ENCODE results near the gene FAM111B. TPM values are rescaled to one million over a fixed set of nuclear protein-coding genes. Genes with fewer than 3 reads are reported as not detected.
"Not testable (repeated sequence)": the region's sequence is repeated elsewhere in the genome, so short reads cannot be mapped to it uniquely, and the experiment has no call there.

The FAM111B gene
- polyA plus RNA-seq, 1 of the 3 experiments (the other 2 are of a cell fraction) = 0.94 TPM

DNA sequence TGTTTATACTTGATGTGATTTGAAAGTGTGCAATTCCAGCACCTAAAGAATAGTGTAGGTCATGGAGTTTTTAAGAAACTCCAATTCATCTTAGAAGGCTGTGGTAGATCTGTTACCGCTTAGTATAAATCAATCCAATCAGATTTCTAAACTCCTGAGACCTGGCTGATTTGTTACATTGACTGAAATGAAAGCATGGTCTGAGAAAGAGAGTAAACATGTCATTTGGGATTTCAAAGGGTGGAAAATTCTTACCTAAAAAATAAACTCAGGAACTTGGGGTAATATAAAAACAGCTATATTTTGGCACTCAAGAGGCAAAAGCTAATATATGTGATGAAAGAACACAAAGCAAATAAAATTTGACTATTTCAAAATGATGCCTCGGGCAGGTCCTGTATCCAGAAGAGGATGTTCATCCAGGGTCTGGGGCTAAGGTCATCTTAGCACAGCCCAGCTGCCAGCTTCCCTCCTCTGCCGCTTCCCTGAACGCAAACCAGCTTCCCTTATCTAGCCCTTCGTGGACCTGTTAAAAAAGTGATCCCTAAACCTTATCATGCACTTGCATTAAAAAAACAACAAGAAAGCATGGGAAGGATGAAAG, 11.0 kb upstream of the FAM111B start:
- H3K36me3 ChIP-seq (replicated peaks in 1 of 2; ENCODE audit: control insufficient read depth in 1 of 2, insufficient read depth in 2 of 2, low read length in 1 of 2); H4K20me1 ChIP-seq (ENCODE audit: insufficient read depth); H3K4me1 ChIP-seq (ENCODE audit: control insufficient read depth in 1 of 2, insufficient read depth in 2 of 2, low read depth in 1 of 2, low read length in 1 of 2); H3K4me2 ChIP-seq; H3K9me3 ChIP-seq; H2AFZ ChIP-seq (ENCODE audit: low read depth); H3K27me3 ChIP-seq (ENCODE audit: insufficient read depth); DNase-seq; H3K79me2 ChIP-seq (ENCODE audit: insufficient read depth); H3K4me3 ChIP-seq (ENCODE audit: low read depth in 2 of 2, low read length in 1 of 2); H3K9ac ChIP-seq; H3K27ac ChIP-seq (ENCODE audit: low read depth in 2 of 2, low read length in 1 of 2); POLR2A ChIA-PET; H3F3A ChIP-seq (replicated peaks; ENCODE audit: insufficient read depth); H3K9me2 ChIP-seq: not testable (repeated sequence)
- WGBS (ENCODE audit: low lambda C conversion rate) = 22% methylated on average over 5 of the region's 5 CpGs
- CTCF ChIA-PET = interaction anchor here (0.8 to 3.8 kb wide), 4 partner anchors 10 to 62 kb away, joined by 3 to 43 read pairs (median 18); no protein-coding TSS in a partner anchor

DNA sequence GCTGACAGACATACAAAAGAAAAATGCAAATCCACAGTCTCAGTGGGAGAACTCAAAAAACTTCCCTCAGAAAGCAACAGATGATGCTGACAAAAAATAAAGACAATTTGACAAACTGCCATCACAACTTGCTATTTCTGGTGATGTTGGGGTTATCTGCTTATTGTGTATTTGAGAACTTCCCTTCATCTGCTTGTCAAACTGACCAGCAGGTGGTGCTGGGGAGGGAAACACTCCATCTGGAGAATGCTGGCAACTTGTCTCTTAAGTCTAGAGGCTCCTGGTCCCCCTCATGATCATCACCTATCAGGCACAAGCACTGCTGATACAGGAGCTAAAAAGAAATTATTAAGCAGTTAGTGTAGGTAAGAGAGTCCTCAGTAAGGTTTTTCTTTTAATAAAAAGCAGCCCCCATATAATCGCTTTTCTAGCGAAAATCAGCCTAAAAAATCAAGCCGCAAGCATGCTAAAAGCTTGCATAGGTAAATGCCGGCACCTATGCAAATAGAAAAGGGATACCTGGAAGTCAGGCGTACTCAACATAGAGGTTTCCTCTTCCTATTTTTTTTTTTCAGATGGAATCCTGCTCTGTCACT, 9.8 kb upstream of the FAM111B start:
- Histone ChIP-seq H3K4me3 (ENCODE audit: low read depth in 2 of 2, low read length in 1 of 2) (no peak overlapping the region), H3K27me3 (ENCODE audit: insufficient read depth) (peaks cover 3% of the 10 kb centered on the region; the same call in 1 of the 2 replicates), H3K9ac (no peak overlapping the region), H3K4me2 (no peak overlapping the region), H3K9me3 (no peaks in the 10 kb centered on the region), H2AFZ (ENCODE audit: low read depth) (no peak overlapping the region), H4K20me1 (ENCODE audit: insufficient read depth) (no peaks in the 10 kb centered on the region), H3F3A (replicated peaks; ENCODE audit: insufficient read depth) (no peaks in the 10 kb centered on the region), H3K79me2 (ENCODE audit: insufficient read depth) (no peaks in the 10 kb centered on the region), H3K4me1 (ENCODE audit: control insufficient read depth in 1 of 2, insufficient read depth in 2 of 2, low read depth in 1 of 2, low read length in 1 of 2) (no peaks in the 10 kb centered on the region), H3K9me2 (no peaks in the 10 kb centered on the region), H3K27ac (ENCODE audit: low read depth in 2 of 2, low read length in 1 of 2) (no peak overlapping the region), H3K36me3 (replicated peaks in 1 of 2; ENCODE audit: control insufficient read depth in 1 of 2, insufficient read depth in 2 of 2, low read length in 1 of 2) (no peaks in the 10 kb centered on the region)
- WGBS (ENCODE audit: low lambda C conversion rate) = 68% methylated on average over 5 of the region's 5 CpGs
- peak; percentile 75 for TF ChIP-seq SMC3 (IDR thresholded peaks at IDR 0.05; ENCODE audit: low read depth, low read length)
- TF ChIP-seq TCF12 (IDR thresholded peaks at IDR 0.05) = no peak
- TF ChIP-seq RAD21 (IDR thresholded peaks at IDR 0.05; ENCODE audit: low read length) = peak; percentile 55
- TF ChIP-seq, protein P1, sequence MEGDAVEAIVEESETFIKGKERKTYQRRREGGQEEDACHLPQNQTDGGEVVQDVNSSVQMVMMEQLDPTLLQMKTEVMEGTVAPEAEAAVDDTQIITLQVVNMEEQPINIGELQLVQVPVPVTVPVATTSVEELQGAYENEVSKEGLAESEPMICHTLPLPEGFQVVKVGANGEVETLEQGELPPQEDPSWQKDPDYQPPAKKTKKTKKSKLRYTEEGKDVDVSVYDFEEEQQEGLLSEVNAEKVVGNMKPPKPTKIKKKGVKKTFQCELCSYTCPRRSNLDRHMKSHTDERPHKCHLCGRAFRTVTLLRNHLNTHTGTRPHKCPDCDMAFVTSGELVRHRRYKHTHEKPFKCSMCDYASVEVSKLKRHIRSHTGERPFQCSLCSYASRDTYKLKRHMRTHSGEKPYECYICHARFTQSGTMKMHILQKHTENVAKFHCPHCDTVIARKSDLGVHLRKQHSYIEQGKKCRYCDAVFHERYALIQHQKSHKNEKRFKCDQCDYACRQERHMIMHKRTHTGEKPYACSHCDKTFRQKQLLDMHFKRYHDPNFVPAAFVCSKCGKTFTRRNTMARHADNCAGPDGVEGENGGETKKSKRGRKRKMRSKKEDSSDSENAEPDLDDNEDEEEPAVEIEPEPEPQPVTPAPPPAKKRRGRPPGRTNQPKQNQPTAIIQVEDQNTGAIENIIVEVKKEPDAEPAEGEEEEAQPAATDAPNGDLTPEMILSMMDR (IDR thresholded peaks at IDR 0.05) = peak; percentile 70
- DNase-seq = peak; percentile 34
- POLR2A ChIA-PET = no interaction called here
- CTCF ChIA-PET = interaction anchor here (0.8 to 3.8 kb wide), 12 partner anchors 9 to 75 kb away, joined by 3 to 43 read pairs (median 4); partner anchors contain the start of gene DTX4

DNA sequence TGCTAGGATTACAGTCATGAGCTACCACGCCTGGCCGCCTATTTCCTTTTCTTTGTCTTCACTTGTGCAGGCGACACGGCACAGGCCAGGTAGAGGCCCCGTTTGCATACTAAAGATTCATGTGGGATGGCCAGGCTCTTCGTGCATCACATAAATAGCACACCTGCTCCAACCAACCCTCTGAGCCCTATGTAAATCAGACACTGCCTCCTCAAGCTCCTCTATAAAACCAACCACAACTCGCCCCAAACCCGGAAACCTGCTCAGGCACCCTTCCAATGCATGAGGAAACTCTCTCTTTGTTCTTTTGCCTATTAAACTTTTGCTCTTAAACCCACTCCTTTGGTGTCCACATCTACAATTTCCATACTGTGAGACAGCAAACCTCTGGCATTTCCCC, 9.1 kb upstream of the FAM111B start:
- 54% methylated on average over 8 of the region's 8 CpGs for WGBS (ENCODE audit: low lambda C conversion rate)
- H2AFZ ChIP-seq (ENCODE audit: low read depth); H3K4me2 ChIP-seq; H3K9ac ChIP-seq; H3F3A ChIP-seq (replicated peaks; ENCODE audit: insufficient read depth); H3K9me3 ChIP-seq; H3K79me2 ChIP-seq (ENCODE audit: insufficient read depth); H3K27me3 ChIP-seq (ENCODE audit: insufficient read depth); H4K20me1 ChIP-seq (ENCODE audit: insufficient read depth); H3K4me1 ChIP-seq (ENCODE audit: control insufficient read depth in 1 of 2, insufficient read depth in 2 of 2, low read depth in 1 of 2, low read length in 1 of 2); POLR2A ChIA-PET; H3K27ac ChIP-seq (ENCODE audit: low read depth in 2 of 2, low read length in 1 of 2); H3K36me3 ChIP-seq (replicated peaks in 1 of 2; ENCODE audit: control insufficient read depth in 1 of 2, insufficient read depth in 2 of 2, low read length in 1 of 2); H3K4me3 ChIP-seq (ENCODE audit: low read depth in 2 of 2, low read length in 1 of 2); DNase-seq; H3K9me2 ChIP-seq: not testable (repeated sequence)
- CTCF ChIA-PET = interaction anchor here (0.8 to 3.8 kb wide), 12 partner anchors 8 to 74 kb away, joined by 3 to 43 read pairs (median 4); partner anchors contain the start of gene DTX4
